ENCODE data around the gene CXCL1. TPM values are rescaled to one million over a fixed set of nuclear protein-coding genes. Genes with fewer than 3 reads are reported as not detected.

The CXCL1 gene
- total and polyA plus RNA-seq, 3 donors from 2014 or later = 0.74 to 1.5 TPM; not detected in 1

GRCh38 chr4:73885574-73886267 lies 16.5 kb downstream of the CXCL1 start:
- Histone ChIP-seq H3K36me3 (ENCODE audit: low read depth, missing control alignments) (no peaks in the 10 kb centered on the region), H3K27ac (no peak overlapping the region), H3K4me3 (no peak overlapping the region), H3K4me1 (no peaks in the 10 kb centered on the region), H3K27me3 (no peaks in the 10 kb centered on the region), H3K9me3 (no peaks in the 10 kb centered on the region)
- TF ChIP-seq POLR2A (IDR thresholded peaks at IDR 0.05) (no peak), CTCF (IDR thresholded peaks at IDR 0.05) (no peak)
- WGBS, 2 donors = 89 to 90% methylated on average over 4 of the region's 4 CpGs
- no peak for DNase-seq
- intact Hi-C loops (cut with DNase I; ENCODE audit: low total_unique reads) = no loop called here

GRCh38 chr4:73891326-73891725 lies 22.1 kb downstream of the CXCL1 start:
- intact Hi-C loops (cut with DNase I; ENCODE audit: low total_unique reads) = no loop called here
- Histone ChIP-seq H3K4me1 (no peaks in the 10 kb centered on the region), H3K9me3 (no peaks in the 10 kb centered on the region), H3K36me3 (ENCODE audit: low read depth, missing control alignments) (no peaks in the 10 kb centered on the region), H3K4me3 (no peak overlapping the region), H3K27me3 (no peaks in the 10 kb centered on the region), H3K27ac (no peak overlapping the region)
- no peak for TF ChIP-seq POLR2A (IDR thresholded peaks at IDR 0.05)
- TF ChIP-seq CTCF (IDR thresholded peaks at IDR 0.05) = no peak
- 56 to 67% methylated on average over 4 of the region's 4 CpGs for WGBS, 2 donors
- DNase-seq = no peak

GRCh38 chr4:73891739-73892405 lies 22.7 kb downstream of the CXCL1 start:
- no peak for DNase-seq
- no peaks in the 10 kb centered on the region for H3K27me3 ChIP-seq
- H3K4me3 ChIP-seq = no peak overlapping the region
- H3K4me1 ChIP-seq = no peaks in the 10 kb centered on the region
- 92 to 100% methylated on average over 1 of the region's 1 CpG for WGBS, 2 donors
- no peak for TF ChIP-seq CTCF (IDR thresholded peaks at IDR 0.05)
- TF ChIP-seq POLR2A (IDR thresholded peaks at IDR 0.05) = no peak
- no peaks in the 10 kb centered on the region for H3K9me3 ChIP-seq
- H3K27ac ChIP-seq = no peak overlapping the region
- no peaks in the 10 kb centered on the region for H3K36me3 ChIP-seq (ENCODE audit: low read depth, missing control alignments)
- intact Hi-C loops (cut with DNase I; ENCODE audit: low total_unique reads) = no loop called here

GRCh38 chr4:73892966-73893365 lies 23.8 kb downstream of the CXCL1 start:
- intact Hi-C loops (cut with DNase I; ENCODE audit: low total_unique reads) = no loop called here
- Histone ChIP-seq H3K36me3 (ENCODE audit: low read depth, missing control alignments) (no peaks in the 10 kb centered on the region), H3K4me1 (no peaks in the 10 kb centered on the region), H3K4me3 (no peak overlapping the region), H3K9me3 (no peaks in the 10 kb centered on the region), H3K27me3 (no peaks in the 10 kb centered on the region), H3K27ac (no peak overlapping the region)
- WGBS, 2 donors = 89 to 90% methylated on average over 3 of the region's 3 CpGs
- TF ChIP-seq POLR2A (IDR thresholded peaks at IDR 0.05) = no peak
- no peak for TF ChIP-seq CTCF (IDR thresholded peaks at IDR 0.05)
- DNase-seq = no peak
